H9 (cell line): ENCODE measurements around the gene SCN4A. TPM values are rescaled to one million over a fixed set of nuclear protein-coding genes. Genes with fewer than 3 reads are reported as not detected.

Experiments used
- DNase-seq: peaks from one replicate; pipeline ENCODE4 v3.0.0-alpha.2; 2017
- H2AFZ ChIP-seq: one replicate; pipeline ENCODE4 v1.6.1; 2013; ENCODE audit warnings: mild to moderate bottlenecking, low read length, control low read depth, moderate library complexity
- H2AK5ac ChIP-seq: 2 replicates; pipeline ENCODE4 v1.6.1; 2013; ENCODE audit warnings: low read length, control low read depth, mixed read lengths; ENCODE audit not compliant: insufficient read length
- H2BK120ac ChIP-seq: one replicate; pipeline ENCODE4 v1.6.1; 2013; ENCODE audit warnings: low read depth, mild to moderate bottlenecking, low read length, control low read depth, inconsistent platforms; ENCODE audit not compliant: poor library complexity, severe bottlenecking
- H2BK12ac ChIP-seq: 2 replicates; pipeline ENCODE4 v1.6.1; 2013; ENCODE audit warnings: low read length, control low read depth, mixed read lengths, low read depth; ENCODE audit not compliant: insufficient read length
- H2BK15ac ChIP-seq: 2 replicates; pipeline ENCODE4 v1.6.1; 2013; ENCODE audit warnings: low read depth, low read length, control low read depth
- H2BK20ac ChIP-seq: one replicate; pipeline ENCODE4 v1.6.1; 2013; ENCODE audit warnings: low read depth, mild to moderate bottlenecking, low read length, control low read depth, inconsistent platforms; ENCODE audit not compliant: poor library complexity, severe bottlenecking
- H2BK5ac ChIP-seq: 2 replicates; pipeline ENCODE4 v1.6.1; 2013; ENCODE audit warnings: low read length, control low read depth, mixed read lengths; ENCODE audit not compliant: insufficient read length
- H3K14ac ChIP-seq: 2 replicates; pipeline ENCODE4 v1.6.1; 2013; ENCODE audit warnings: low read length, control low read depth; ENCODE audit not compliant: insufficient read depth
- H3K18ac ChIP-seq: 2 replicates; pipeline ENCODE4 v1.6.1; 2013; ENCODE audit warnings: low read depth, mild to moderate bottlenecking, mixed read lengths, low read length, control low read depth; ENCODE audit not compliant: insufficient read length
- H3K23ac ChIP-seq: 2 replicates; pipeline ENCODE4 v1.6.1; 2013; ENCODE audit warnings: low read length, control low read depth, mixed read lengths, low read depth; ENCODE audit not compliant: insufficient read length
- H3K23me2 ChIP-seq: 2 replicates; pipeline ENCODE4 v1.6.1; 2013; ENCODE audit warnings: low read depth, mild to moderate bottlenecking, mixed read lengths, low read length, control low read depth; ENCODE audit not compliant: insufficient read length, poor library complexity, severe bottlenecking
- H3K27ac ChIP-seq: 2 replicates; pipeline ENCODE4 v1.5.1; 2013; ENCODE audit warnings: low read length, control low read depth, mixed read lengths, low read depth; ENCODE audit not compliant: insufficient read length
- H3K27me3 ChIP-seq: 2 replicates; pipeline ENCODE4 v1.6.1; 2013; ENCODE audit warnings: low read length, control low read depth, inconsistent platforms; ENCODE audit not compliant: insufficient read depth
- H3K4ac ChIP-seq: 2 replicates; pipeline ENCODE4 v1.6.1; 2013; ENCODE audit warnings: low read depth, mild to moderate bottlenecking, control low read depth, inconsistent platforms, low read length, moderate library complexity
- H3K4me1 ChIP-seq: 2 replicates; pipeline ENCODE4 v1.6.1; 2013; ENCODE audit warnings: low read length, control low read depth, inconsistent platforms; ENCODE audit not compliant: insufficient read depth
- H3K4me2 ChIP-seq: 2 replicates; pipeline ENCODE4 v1.6.1; 2013; ENCODE audit warnings: low read length, control low read depth, mixed read lengths; ENCODE audit not compliant: insufficient read length, insufficient read depth
- H3K56ac ChIP-seq: 2 replicates; pipeline ENCODE4 v1.6.1; 2013; ENCODE audit warnings: low read depth, mild to moderate bottlenecking, mixed read lengths, low read length, control low read depth; ENCODE audit not compliant: insufficient read length
- H3K79me1 ChIP-seq: 2 replicates; pipeline ENCODE4 v1.6.1; 2013; ENCODE audit warnings: low read depth, mild to moderate bottlenecking, moderate library complexity, low read length, control low read depth, inconsistent platforms; ENCODE audit not compliant: insufficient read depth, poor library complexity, severe bottlenecking
- H3K79me2 ChIP-seq: 2 replicates; pipeline ENCODE4 v1.6.1; 2013; ENCODE audit warnings: low read length, control low read depth, inconsistent platforms; ENCODE audit not compliant: insufficient read depth
- H3K9ac ChIP-seq: 2 replicates; pipeline ENCODE4 v1.6.1; 2013; ENCODE audit warnings: low read length, control low read depth, mixed read lengths; ENCODE audit not compliant: insufficient read length; ENCODE audit errors: extremely low read depth
- H3K9me3 ChIP-seq: one replicate; pipeline ENCODE4 v1.6.1; 2013; ENCODE audit warnings: low read depth, low read length, inconsistent platforms; ENCODE audit not compliant: control insufficient read depth
- H3T11ph ChIP-seq: one replicate; pipeline ENCODE4 v1.6.1; 2013; ENCODE audit warnings: mild to moderate bottlenecking, low read length, control low read depth, inconsistent platforms
- H4K20me1 ChIP-seq: one replicate; pipeline ENCODE4 v1.6.1; 2013; ENCODE audit not compliant: control insufficient read depth, insufficient read length, insufficient read depth
- H4K5ac ChIP-seq: 2 replicates; pipeline ENCODE4 v1.6.1; 2013; ENCODE audit warnings: low read depth, mild to moderate bottlenecking, mixed read lengths, low read length, control low read depth; ENCODE audit not compliant: insufficient read length
- H4K8ac ChIP-seq: replicated peaks from 2 replicates; pipeline ENCODE4 v1.6.1; 2013; ENCODE audit warnings: low read length, control low read depth, mixed read lengths, low read depth; ENCODE audit not compliant: insufficient read length
- H4K91ac ChIP-seq: 2 replicates; pipeline ENCODE4 v1.6.1; 2013; ENCODE audit warnings: low read depth, mild to moderate bottlenecking, moderate library complexity, mixed read lengths, low read length, control low read depth; ENCODE audit not compliant: insufficient read length
- H3K27ac Mint-ChIP-seq, 3 experiments: 2 replicates in 2 of 3; 3 replicates in 1 of 3; pipeline ENCODE4 v1.8.0; 2020 to 2021; ENCODE audit warnings: mixed read lengths in 3 of 3, mild to moderate bottlenecking in 1 of 3, moderate library complexity in 1 of 3
- H3K27me3 Mint-ChIP-seq: 2 replicates; pipeline ENCODE4 v1.8.0; 2021; ENCODE audit warnings: low read depth, mild to moderate bottlenecking, moderate library complexity, mixed read lengths
- H3K36me3 Mint-ChIP-seq, 3 experiments: 2 replicates in 2 of 3; 3 replicates in 1 of 3; pipeline ENCODE4 v1.8.0; 2020 to 2021; ENCODE audit warnings: low read depth in 3 of 3, mixed read lengths in 3 of 3; ENCODE audit not compliant: insufficient read depth in 1 of 3
- H3K4me1 Mint-ChIP-seq, 2 experiments: 2 replicates each; pipeline ENCODE4 v1.8.0; 2020; ENCODE audit warnings: mixed read lengths in 2 of 2
- H3K4me3 Mint-ChIP-seq, 2 experiments: 2 replicates in 1 of 2; 3 replicates in 1 of 2; pipeline ENCODE4 v1.8.0; 2020 to 2021; ENCODE audit warnings: mild to moderate bottlenecking in 2 of 2, mixed read lengths in 2 of 2, moderate library complexity in 1 of 2
- H3K9me3 Mint-ChIP-seq, 2 experiments: 2 replicates in 1 of 2; 3 replicates in 1 of 2; pipeline ENCODE4 v1.8.0; 2020; ENCODE audit warnings: mild to moderate bottlenecking in 2 of 2, mixed read lengths in 2 of 2, moderate library complexity in 1 of 2
- CTCF ChIP-seq: fragments of 200-600 bp; sonication (generic); conservative IDR thresholded peaks from 3 replicates; pipeline ENCODE4 v1.8.0; 2021; ENCODE audit warnings: antibody characterized with exemption, mild to moderate bottlenecking
- WGBS: extraction: QIAGEN DNeasy Blood & Tissue Kit; methylation state at CpG from one replicate; pipeline ENCODE4 v1.1.7; 2013; ENCODE audit warnings: missing lambda C conversion rate, low lambda C conversion rate, mixed read lengths; ENCODE audit not compliant: insufficient read length; ENCODE audit errors: extremely low coverage; 5-methylcytosine and 5-hydroxymethylcytosine counted together
- total RNA-seq: library from RNA; stranded (reverse); gene quantifications from 2 replicates; pipeline ENCODE4 v1.2.1, GENCODE V29; 2021

Gene SCN4A
- total RNA-seq, 1 experiment from 2014 or later = 5.8 TPM

- no peaks in the 10 kb centered on the region for H3K9me3 ChIP-seq
- H3K18ac ChIP-seq = no peak overlapping the region
- no peak overlapping the region for H3K56ac ChIP-seq
- no peaks in the 10 kb centered on the region for H3K79me1 ChIP-seq
- Mint-ChIP-seq H3K4me1 (peaks cover 3 to 4% of the 10 kb centered on the region in 2 experiments), H3K9me3 (peaks cover 0 to 2% of the 10 kb centered on the region in 2 experiments; a peak in 1 of 5 replicates), H3K4me3 (no peak overlapping the region), H3K27me3 (peaks cover 12% of the 10 kb centered on the region), H3K27ac (no peak overlapping the region), H3K36me3 (no peaks in the 10 kb centered on the region)
- H2BK12ac ChIP-seq = no peak overlapping the region
- H2BK20ac ChIP-seq = no peak overlapping the region
- no peaks in the 10 kb centered on the region for H3K4me1 ChIP-seq
- no peak overlapping the region for H4K91ac ChIP-seq
- H2BK120ac ChIP-seq = no peak overlapping the region
- no peak overlapping the region for H3K4me2 ChIP-seq
- H3K27ac ChIP-seq = no peak overlapping the region
- H2AK5ac ChIP-seq = no peak overlapping the region
- no peaks in the 10 kb centered on the region for H4K20me1 ChIP-seq
- WGBS = no CpG with 5 or more reads among the region's 6 CpGs
- H3K27me3 ChIP-seq = no peaks in the 10 kb centered on the region; the same call in 1 of the 2 replicates
- no peak overlapping the region for H4K5ac ChIP-seq
- no peaks in the 10 kb centered on the region for H3K79me2 ChIP-seq
- no peak for DNase-seq
- no peak overlapping the region for H3K4ac ChIP-seq
- H3T11ph ChIP-seq = no peak overlapping the region
- peaks cover 3% of the 10 kb centered on the region for H3K23me2 ChIP-seq
- H3K14ac ChIP-seq = no peak overlapping the region
- no peak for TF ChIP-seq CTCF
- no peak overlapping the region for H4K8ac ChIP-seq
- no peak overlapping the region for H2BK5ac ChIP-seq
- no peak overlapping the region for H3K9ac ChIP-seq
- H2BK15ac ChIP-seq = no peak overlapping the region
- no peak overlapping the region for H3K23ac ChIP-seq
- H2AFZ ChIP-seq = no peak overlapping the region
Measured at GRCh38 chr17:64015447-64015846, 42.7 kb upstream of the SCN4A start.
